ENCODE data around the gene PDGFD. TPM values are rescaled to one million over a fixed set of nuclear protein-coding genes. Genes with fewer than 3 reads are reported as not detected.
A peak's percentile ranks its signal among the peaks of the same experiment; 100 is the strongest.

The PDGFD gene
- total and polyA plus RNA-seq, 12 donors, result 6.0 to 17.5 (median 10.7) TPM

- TF ChIP-seq CTCF (IDR thresholded peaks at IDR 0.05), result no peak
- ATAC-seq, result no peak
Observed at GRCh38 chr11:103910721-103911120, 253.2 kb downstream of the PDGFD start.

GRCh38 chr11:103907548-103908455 lies 256.1 kb downstream of the PDGFD start:
- H3K9me3 ChIP-seq, result peaks cover 0 to 11% (median 0%) of the 10 kb centered on the region in 11 donors
- no peak for DNase-seq

More at GRCh38 chr11:103910721-103911120, 253.2 kb downstream of the PDGFD start:
- intact Hi-C loops (cut with DNase I), result no loop called here
- Histone ChIP-seq H3K36me3 (peaks cover 0 to 3% (median 0%) of the 10 kb centered on the region in 9 donors), H3K9me3 (peaks cover 0 to 39% (median 0%) of the 10 kb centered on the region in 11 donors), H3K27ac (no peak overlapping the region), H3K27me3 (no peaks in the 10 kb centered on the region), H3K4me3 (no peak overlapping the region), H3K4me1 (peaks cover 0 to 29% (median 8%) of the 10 kb centered on the region in 9 donors)
- 93 to 95% methylated on average over 7 of the region's 7 CpGs for WGBS, 2 donors
- DNase-seq, result no peak

GRCh38 chr11:103907136-103907535 lies 256.8 kb downstream of the PDGFD start:
- Histone ChIP-seq H3K27me3 (no peaks in the 10 kb centered on the region), H3K36me3 (no peaks in the 10 kb centered on the region), H3K27ac (peak overlapping the region in 4 of 10 donors; percentile 54 to 73 (median 72)), H3K4me1 (peaks cover 0 to 40% (median 8%) of the 10 kb centered on the region in 9 donors), H3K4me3 (no peak overlapping the region), H3K9me3 (peaks cover 0 to 4% (median 0%) of the 10 kb centered on the region in 11 donors)
- intact Hi-C loops (cut with DNase I), result no loop called here
- no peak for DNase-seq
- 72 to 81% methylated on average over 4 of the region's 4 CpGs for WGBS, 2 donors
- no peak for ATAC-seq
- no peak for TF ChIP-seq CTCF (IDR thresholded peaks at IDR 0.05)

More at GRCh38 chr11:103907548-103908455, 256.1 kb downstream of the PDGFD start:
- peaks cover 0 to 40% (median 8%) of the 10 kb centered on the region in 9 donors for H3K4me1 ChIP-seq
- intact Hi-C loops (cut with DNase I), result no loop called here
- no peaks in the 10 kb centered on the region for H3K27me3 ChIP-seq
- peak in 4 of 8 donors; percentile 62 to 84 (median 78) for ATAC-seq
- H3K4me3 ChIP-seq, result no peak overlapping the region
- TF ChIP-seq CTCF (IDR thresholded peaks at IDR 0.05), result no peak
- 47 to 58% methylated on average over 3 of the region's 3 CpGs for WGBS, 2 donors
- H3K27ac ChIP-seq, result peak overlapping the region in 9 of 10 donors; percentile 1 to 73 (median 54)
- no peaks in the 10 kb centered on the region for H3K36me3 ChIP-seq

- DNase-seq (no peak), ATAC-seq (peak in 1 of 8 donors; percentile 19)
- WGBS, 2 donors, result 90 to 92% methylated on average over 1 of the region's 1 CpG
- TF ChIP-seq CTCF (IDR thresholded peaks at IDR 0.05), result no peak
- Histone ChIP-seq H3K27me3 (no peaks in the 10 kb centered on the region), H3K9me3 (no peaks in the 10 kb centered on the region), H3K4me1 (peaks cover 0 to 40% (median 8%) of the 10 kb centered on the region in 9 donors), H3K4me3 (no peak overlapping the region), H3K36me3 (no peaks in the 10 kb centered on the region), H3K27ac (peak overlapping the region in 2 of 10 donors; percentile 6 to 73)
- intact Hi-C loops (cut with DNase I), result no loop called here
Observed at GRCh38 chr11:103906291-103906867, 257.6 kb downstream of the PDGFD start.

All from heart right ventricle (tissue), 16 donors.